GM18520 (cell line): ENCODE measurements around the gene BICDL1.
A peak's percentile ranks its signal among the peaks of the same experiment; 100 is the strongest.
"Not testable (repeated sequence)": the region's sequence is repeated elsewhere in the genome, so short reads cannot be mapped to it uniquely, and the experiment has no call there.

Source experiments
- ATAC-seq: cut with Tn5 transposase; IDR thresholded peaks from one replicate; pipeline ENCODE4 v1.9.1; 2021; ENCODE audit not compliant: unreplicated experiment

BICDL1 gene

DNA sequence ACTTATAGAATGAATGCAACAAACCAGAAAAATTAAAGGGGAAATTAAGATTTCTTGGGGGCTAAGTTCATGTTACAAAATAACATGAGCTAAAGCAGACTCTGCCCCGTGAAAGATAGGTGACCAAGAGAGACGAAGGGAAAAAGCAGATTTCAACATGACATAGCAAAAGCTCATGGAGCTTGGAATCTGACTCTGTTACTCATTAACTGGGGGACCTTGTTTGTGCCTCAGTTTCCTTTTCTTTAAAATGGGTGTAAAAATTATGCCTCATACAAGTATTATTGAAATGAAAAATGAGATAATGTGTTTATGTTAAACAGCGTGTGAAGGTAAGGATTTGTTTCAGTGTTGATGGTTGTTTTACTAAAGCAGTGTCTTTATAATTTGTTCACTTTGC is 11.5 kb downstream of the BICDL1 start:
- no peak for ATAC-seq

DNA sequence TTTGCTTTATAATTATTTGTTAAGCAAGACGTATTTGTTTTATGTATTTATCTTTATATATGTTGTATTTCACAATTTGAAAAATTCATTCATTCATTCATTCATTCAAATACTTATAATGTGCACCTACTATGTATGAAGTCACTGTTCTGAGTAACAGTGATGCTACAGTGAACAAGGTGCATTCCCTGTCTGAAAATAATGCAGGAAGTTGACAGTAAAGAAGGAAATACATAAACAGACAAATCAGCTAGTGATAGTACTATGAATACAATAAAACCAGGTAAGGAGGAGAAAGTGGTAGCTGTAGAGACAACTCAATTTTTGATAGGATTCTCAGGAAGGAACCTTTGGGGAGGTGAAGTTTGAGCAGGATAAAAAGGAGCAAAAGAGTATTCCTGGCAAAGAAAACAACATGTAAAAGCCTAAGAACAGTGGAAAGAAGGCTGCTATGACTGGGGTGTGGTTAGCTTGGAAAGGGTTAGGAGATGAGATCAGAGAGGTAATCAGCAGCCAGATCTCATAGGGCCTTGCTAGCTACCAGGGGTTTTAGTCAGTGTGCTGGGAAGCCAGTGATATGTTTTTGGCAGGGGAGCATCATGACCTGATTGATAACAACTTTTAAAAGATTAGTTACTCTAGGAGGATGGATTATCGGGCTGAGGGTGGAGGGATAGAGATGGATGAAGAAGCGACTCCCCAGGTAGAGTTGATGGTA is 17.4 kb downstream of the BICDL1 start:
- ATAC-seq: no peak

DNA sequence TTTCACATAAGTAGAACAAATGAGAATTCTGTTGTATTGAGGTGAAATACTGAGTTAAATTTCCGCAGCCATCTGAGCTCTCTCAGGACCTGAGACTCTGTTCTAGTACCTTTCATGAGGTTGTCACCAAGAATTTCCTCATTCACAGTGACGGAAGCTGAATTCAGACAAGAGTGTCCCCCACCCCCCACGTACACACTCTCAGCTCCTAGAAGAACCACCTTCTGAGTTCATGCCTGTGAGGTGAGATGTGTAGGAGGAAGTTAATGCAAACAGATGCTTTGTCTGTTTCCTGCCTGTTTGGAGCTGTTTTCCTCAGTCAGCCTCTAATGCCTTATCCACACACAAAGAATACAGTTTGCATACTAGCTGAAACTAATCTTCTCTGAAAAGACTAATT is 18.2 kb downstream of the BICDL1 start:
- ATAC-seq: no peak

- no peak for ATAC-seq
Measured at GRCh38 chr12:120010661-120011230, 21.7 kb downstream of the BICDL1 start.

DNA sequence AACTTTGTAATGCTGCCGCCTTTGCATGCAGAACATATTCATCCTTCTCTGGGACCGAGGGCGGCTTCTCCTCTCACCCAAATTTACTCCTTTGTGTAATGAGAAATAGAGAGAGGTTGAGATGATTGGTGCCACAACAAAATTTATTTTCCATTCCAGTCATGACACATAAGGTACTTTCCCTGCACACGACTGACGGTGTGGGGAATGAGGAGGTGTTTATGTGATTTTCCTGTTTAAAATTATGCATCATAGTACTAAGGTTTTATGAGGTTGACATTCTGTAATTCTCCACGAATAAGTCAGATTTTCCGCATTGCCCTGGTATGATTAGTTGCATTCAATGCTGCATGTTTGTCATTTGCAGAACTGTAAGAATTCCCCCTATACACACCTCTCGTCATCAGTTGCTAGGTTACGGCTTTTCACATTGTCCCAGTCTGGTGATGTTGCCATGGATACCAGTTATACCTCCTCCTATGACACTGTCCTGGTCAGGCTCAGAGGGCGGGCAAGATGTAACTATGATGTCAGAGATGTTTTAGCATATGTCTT is 23.1 kb downstream of the BICDL1 start:
- peak; percentile 82 for ATAC-seq

GRCh38 chr12:120013659-120014380 is 24.8 kb downstream of the BICDL1 start:
- no peak for ATAC-seq

DNA sequence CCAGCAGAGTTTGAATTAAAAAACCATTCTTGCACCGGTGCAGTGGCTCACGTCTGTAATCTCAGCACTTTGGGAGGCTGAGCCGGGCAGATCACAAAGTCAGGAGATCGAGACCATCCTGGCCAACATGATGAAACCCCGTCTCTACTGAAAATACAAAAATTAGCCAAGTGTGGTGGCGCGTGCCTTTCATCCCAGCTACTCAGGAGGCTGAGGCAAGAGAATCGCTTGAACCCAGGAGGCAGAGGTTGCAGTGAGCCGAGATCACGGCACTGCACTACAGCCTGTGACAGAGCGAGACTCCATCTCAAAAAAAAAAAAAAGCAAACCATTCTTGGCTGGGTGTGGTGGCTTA is 25.3 kb downstream of the BICDL1 start:
- ATAC-seq: not testable (repeated sequence)

DNA sequence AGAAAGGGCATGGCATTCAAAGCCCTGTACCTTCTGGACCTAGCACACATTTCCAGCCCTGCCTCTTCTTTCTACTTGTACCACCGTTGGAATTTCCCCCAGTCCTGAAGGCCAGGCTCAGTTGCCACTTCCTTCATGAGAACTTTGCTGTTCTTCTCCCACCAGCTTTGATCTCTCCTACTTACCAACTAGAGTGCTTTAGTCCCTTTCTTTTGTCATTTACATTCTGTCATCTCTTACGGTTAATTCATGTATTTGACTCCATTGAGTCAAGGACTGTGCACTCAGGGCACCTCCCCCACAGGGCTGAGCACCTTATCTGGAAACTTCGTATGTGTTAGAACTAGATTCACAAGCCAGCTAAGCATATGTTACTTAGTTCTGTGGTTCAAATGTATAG is 26.3 kb downstream of the BICDL1 start:
- no peak for ATAC-seq

GRCh38 chr12:120016199-120016598 is 27.2 kb downstream of the BICDL1 start:
- ATAC-seq: not testable (repeated sequence)

GRCh38 chr12:120019197-120019596 is 30.2 kb downstream of the BICDL1 start:
- ATAC-seq: no peak

- ATAC-seq: no peak
Measured at GRCh38 chr12:120019938-120020337, 30.9 kb downstream of the BICDL1 start.

GRCh38 chr12:120024193-120024592 is 35.2 kb downstream of the BICDL1 start:
- no peak for ATAC-seq

DNA sequence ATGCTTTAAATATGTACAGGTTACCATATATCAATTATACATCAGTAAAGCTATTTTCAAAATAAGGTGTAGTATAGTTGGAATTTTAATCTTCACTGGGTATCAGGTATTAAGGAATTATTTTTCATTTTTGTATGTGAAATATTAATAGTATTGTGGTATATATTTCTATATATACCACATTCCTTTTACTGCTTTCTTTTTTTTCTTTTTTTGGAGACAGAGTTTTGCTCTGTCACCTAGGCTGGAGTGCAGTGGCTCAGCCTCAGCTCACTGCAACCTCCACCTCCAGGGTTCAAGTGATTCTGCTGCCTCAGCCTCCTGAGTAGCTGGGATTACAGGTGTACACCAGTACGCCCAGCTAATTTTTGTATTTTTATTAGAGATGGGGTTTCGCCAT is 36.6 kb downstream of the BICDL1 start:
- ATAC-seq: no peak

- no peak for ATAC-seq
Measured at GRCh38 chr12:120032242-120032641, 43.2 kb downstream of the BICDL1 start.

DNA sequence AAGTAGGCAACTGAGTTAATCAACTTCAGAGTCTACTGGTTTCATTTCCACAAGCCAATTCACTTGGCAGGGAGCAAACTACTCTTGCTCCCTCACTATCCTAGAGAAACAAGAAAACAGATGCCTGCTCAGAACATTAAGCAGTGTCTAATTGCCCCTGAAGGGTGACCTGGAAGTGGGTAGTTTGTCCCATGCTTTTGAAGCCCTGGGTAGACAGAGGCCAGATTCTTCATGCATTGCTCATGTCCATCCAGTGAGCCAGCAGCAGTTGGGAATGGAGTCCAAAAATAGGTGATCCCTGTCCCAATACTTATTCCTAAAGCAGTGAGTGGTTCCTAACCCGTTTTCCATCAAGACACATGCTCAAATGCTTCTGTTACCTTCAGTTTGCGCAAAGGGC is 48.8 kb downstream of the BICDL1 start:
- no peak for ATAC-seq

GRCh38 chr12:120039711-120040110 is 50.7 kb downstream of the BICDL1 start:
- ATAC-seq: no peak

GRCh38 chr12:120041386-120042231 is 52.6 kb downstream of the BICDL1 start:
- ATAC-seq: no peak

GRCh38 chr12:120045367-120045766 is 56.3 kb downstream of the BICDL1 start:
- not testable (repeated sequence) for ATAC-seq

GRCh38 chr12:120047072-120047471 is 58.0 kb downstream of the BICDL1 start:
- ATAC-seq: no peak

DNA sequence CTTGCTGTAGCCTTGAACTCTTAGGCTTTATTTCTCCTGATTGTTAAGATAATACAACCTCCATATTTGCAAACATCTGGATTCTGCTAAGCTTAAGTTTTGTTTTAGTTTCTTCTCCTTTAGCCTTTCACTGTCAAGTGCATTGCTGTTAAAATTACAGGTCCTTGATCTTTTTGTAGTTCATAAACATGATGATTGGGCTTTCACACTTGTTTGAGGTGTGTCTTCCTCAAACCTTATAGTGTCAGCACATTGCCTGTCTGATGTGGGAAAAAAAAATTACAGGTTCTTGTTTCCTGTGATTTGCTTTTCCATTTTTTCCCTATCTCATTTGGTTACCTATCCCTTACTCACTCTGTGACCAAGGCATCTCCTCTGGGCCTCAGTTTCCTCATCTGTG is 59.2 kb downstream of the BICDL1 start:
- ATAC-seq: no peak

- ATAC-seq: no peak
Measured at GRCh38 chr12:120049426-120049825, 60.4 kb downstream of the BICDL1 start.
